BLaER1 treated with 17β-estradiol and CSF1 and Interleukin-3, amounts not matched to agents 10 nM and 100 nM (cell line): ENCODE data around the gene COX7A2L.

Source experiments
- H3K27ac ChIP-seq, 11 experiments: shearing (Covaris generic); formaldehyde crosslinking; 2 replicates each; pipeline ENCODE4 v1.8.1; 2022
- H3K27me3 ChIP-seq, 11 experiments: shearing (Covaris generic); formaldehyde crosslinking; 2 replicates each; pipeline ENCODE4 v1.8.1; 2022
- H3K36me3 ChIP-seq, 11 experiments: shearing (Covaris generic); formaldehyde crosslinking; 2 replicates each; pipeline ENCODE4 v1.8.1; 2022
- H3K4me1 ChIP-seq, 10 experiments: shearing (Covaris generic); formaldehyde crosslinking; 2 replicates each; pipeline ENCODE4 v1.8.1; 2022
- H3K4me2 ChIP-seq, 11 experiments: shearing (Covaris generic); formaldehyde crosslinking; 2 replicates each; pipeline ENCODE4 v1.8.1; 2022
- H3K4me3 ChIP-seq, 10 experiments: shearing (Covaris generic); formaldehyde crosslinking; 2 replicates each; pipeline ENCODE4 v1.8.1; 2022
- H3K9ac ChIP-seq, 11 experiments: shearing (Covaris generic); formaldehyde crosslinking; 2 replicates each; pipeline ENCODE4 v1.8.1; 2022
- H3K9me3 ChIP-seq, 11 experiments: shearing (Covaris generic); formaldehyde crosslinking; replicated peaks in 1 of 11; 2 replicates each; pipeline ENCODE4 v1.8.1; 2022
- H4K20me1 ChIP-seq, 11 experiments: shearing (Covaris generic); formaldehyde crosslinking; 2 replicates each; pipeline ENCODE4 v1.8.1; 2022
- Cebpa-rat ChIP-seq, 11 experiments: shearing (Covaris generic); IDR thresholded peaks; 2 replicates each; pipeline ENCODE4 v1.8.1; 2022

COX7A2L gene

DNA sequence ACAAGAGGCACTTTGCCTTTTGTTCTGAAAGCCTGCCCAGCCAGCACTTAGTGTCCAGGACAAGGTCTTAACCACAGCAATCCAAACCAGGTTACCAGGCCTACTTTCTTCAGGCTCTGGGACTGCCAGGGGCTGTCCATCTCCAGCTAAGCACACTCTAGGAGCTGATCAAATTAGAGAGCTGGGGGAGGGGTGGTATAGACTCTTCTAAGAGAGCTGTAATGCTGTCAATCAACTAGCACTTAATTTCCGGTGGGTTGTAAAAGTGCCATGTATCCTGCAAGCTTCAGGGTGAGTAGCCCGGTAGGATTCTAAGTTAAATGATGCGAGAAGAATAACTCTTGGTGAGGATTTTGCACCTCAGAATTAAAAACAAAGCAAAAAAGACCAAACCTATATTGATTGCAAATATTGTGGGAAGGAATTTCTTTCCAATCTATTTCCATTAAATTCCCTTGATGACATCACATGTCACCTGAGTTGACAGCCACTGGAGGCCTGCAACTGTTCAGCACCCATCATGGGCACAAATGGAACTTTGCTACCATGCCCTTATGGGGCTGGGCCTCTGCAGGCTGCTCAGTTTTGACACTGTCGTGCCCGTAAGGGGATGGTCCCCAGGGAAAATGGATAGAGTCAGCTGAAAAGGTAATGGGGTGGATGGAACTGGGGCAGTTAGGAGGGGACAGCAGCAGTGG is 8.7 kb upstream of the COX7A2L start:
- TF ChIP-seq Cebpa-rat (IDR thresholded peaks at IDR 0.05) = no peak
- peaks cover 0 to 9% (median 0%) of the 10 kb centered on the region in 10 experiments; a peak in 1 of 20 replicates for H3K4me1 ChIP-seq
- no peaks in the 10 kb centered on the region for H3K9me3 ChIP-seq
- H3K27me3 ChIP-seq = no peaks in the 10 kb centered on the region
- no peaks in the 10 kb centered on the region for H3K36me3 ChIP-seq
- H3K9ac ChIP-seq = no peak overlapping the region
- H3K4me3 ChIP-seq = no peak overlapping the region
- no peaks in the 10 kb centered on the region for H4K20me1 ChIP-seq
- H3K27ac ChIP-seq = no peak overlapping the region
- H3K4me2 ChIP-seq = no peak overlapping the region

DNA sequence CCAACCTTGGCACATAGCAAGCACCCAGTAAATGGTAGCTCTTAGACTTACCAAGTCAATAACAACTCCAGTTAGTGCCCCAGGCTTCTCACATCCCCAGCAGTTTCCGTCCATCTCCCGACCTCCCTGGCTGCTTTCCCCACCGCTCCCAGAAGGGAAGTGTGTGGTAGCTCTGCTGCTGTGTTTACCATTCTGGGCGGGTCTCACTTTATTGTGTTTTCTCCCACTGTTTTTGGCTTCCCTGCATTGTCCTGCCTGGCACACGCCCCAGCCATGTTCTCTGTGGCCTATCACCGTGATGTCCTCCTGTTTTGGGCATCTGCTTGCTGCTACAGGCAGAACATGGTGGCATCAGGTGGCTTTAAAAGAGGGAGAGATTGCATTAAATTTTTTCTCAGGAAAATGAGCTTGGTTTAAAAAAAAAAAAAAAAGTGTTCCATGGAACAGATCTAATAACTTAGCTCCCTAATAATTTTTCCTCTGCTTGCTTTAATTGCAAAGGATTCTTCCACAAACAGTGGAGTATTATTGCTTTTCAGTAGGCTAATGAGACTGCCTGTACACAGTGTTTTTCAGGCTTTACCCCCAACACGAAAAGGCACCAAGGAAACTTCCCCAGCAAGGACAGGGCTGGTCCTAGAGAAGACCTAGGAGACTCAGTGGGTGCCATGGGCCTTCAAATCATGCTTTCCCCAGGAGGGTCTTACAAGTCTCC is 8.0 kb upstream of the COX7A2L start:
- Histone ChIP-seq H3K4me1 (peaks cover 0 to 9% (median 0%) of the 10 kb centered on the region in 10 experiments; a peak in 1 of 20 replicates), H3K27ac (no peak overlapping the region), H3K4me3 (no peak overlapping the region), H3K27me3 (no peaks in the 10 kb centered on the region), H4K20me1 (no peaks in the 10 kb centered on the region), H3K4me2 (no peak overlapping the region), H3K9ac (no peak overlapping the region), H3K36me3 (no peaks in the 10 kb centered on the region), H3K9me3 (no peaks in the 10 kb centered on the region)
- TF ChIP-seq Cebpa-rat (IDR thresholded peaks at IDR 0.05) = no peak

DNA sequence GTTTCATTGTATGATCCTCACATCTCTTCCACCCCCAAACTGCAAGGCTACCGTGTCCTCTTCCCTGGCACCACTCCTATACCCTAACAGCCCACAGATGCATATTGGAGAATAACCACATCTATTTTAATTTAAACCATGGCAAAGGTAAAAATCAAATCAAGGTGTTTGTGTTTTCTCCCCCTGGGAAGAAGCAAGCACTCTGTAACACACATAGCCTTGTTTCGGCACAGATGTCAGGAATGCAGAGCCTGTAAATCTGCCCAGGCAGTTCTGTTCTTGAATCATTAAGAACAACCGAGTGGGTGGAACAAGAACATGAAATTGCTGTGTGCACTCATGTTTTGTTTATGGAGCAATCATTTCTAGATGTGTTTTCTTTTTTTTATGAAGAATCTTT is 6.8 kb upstream of the COX7A2L start:
- Histone ChIP-seq H3K36me3 (no peaks in the 10 kb centered on the region), H3K27ac (no peak overlapping the region), H3K4me1 (peaks cover 0 to 9% (median 0%) of the 10 kb centered on the region in 10 experiments; a peak in 3 of 20 replicates), H3K4me3 (no peak overlapping the region), H3K27me3 (no peaks in the 10 kb centered on the region), H3K9me3 (no peaks in the 10 kb centered on the region), H4K20me1 (no peaks in the 10 kb centered on the region), H3K4me2 (no peak overlapping the region), H3K9ac (no peak overlapping the region)
- TF ChIP-seq Cebpa-rat (IDR thresholded peaks at IDR 0.05) = no peak

DNA sequence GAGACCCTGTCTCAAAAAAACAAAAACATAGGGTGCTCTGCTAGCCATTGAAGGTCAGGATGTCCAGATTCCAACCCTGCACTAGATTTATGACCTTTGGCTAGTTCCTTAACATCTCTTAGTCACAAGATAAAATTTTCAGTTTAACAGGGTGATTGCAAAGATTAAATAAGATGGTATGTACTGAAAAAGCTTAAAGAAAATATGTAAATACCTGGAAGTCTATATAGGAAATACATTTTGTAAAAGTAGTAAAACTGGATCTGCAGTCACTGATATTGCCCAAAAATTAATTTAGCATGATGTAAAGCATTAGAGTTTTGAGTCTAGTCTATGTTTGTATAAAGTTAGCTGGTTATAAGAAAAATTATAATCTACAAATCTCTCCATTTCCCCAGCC is 5.4 kb upstream of the COX7A2L start:
- no peak overlapping the region for H3K9ac ChIP-seq
- no peak overlapping the region for H3K4me3 ChIP-seq
- no peak overlapping the region; a peak in 1 of 22 replicates for H3K4me2 ChIP-seq
- no peaks in the 10 kb centered on the region for H3K9me3 ChIP-seq
- no peaks in the 10 kb centered on the region for H3K36me3 ChIP-seq
- no peak for TF ChIP-seq Cebpa-rat (IDR thresholded peaks at IDR 0.05)
- H3K27ac ChIP-seq = no peak overlapping the region
- H3K27me3 ChIP-seq = no peaks in the 10 kb centered on the region
- H4K20me1 ChIP-seq = no peaks in the 10 kb centered on the region
- H3K4me1 ChIP-seq = peaks cover 7 to 15% (median 10%) of the 10 kb centered on the region in 10 experiments; a peak in 18 of 20 replicates

DNA sequence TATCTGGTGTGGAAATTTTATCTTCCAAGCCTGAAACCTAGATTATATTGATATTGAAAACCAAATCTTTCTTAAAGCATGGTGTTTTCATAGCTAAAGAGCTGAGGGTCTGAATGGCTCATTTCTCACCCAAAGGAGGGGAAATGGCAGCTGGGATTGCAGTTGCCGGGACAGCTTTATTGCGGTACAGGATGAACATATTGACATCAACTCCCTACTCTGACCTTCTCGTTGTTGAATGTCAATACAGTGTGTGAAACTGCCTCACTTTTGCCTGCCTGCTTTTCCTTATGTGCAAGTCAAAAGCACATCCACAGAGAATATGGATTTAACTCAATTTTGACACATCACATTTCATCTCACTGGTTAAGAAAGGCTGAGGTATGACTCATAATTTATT is 3.6 kb upstream of the COX7A2L start:
- Histone ChIP-seq H3K36me3 (no peaks in the 10 kb centered on the region), H3K27me3 (no peaks in the 10 kb centered on the region), H3K9ac (no peak overlapping the region), H3K4me3 (no peak overlapping the region), H3K4me2 (no peak overlapping the region), H3K9me3 (no peaks in the 10 kb centered on the region), H4K20me1 (peaks cover 0 to 5% (median 0%) of the 10 kb centered on the region in 11 experiments; a peak in 3 of 22 replicates), H3K4me1 (peaks cover 7 to 19% (median 12%) of the 10 kb centered on the region in 10 experiments; a peak in 18 of 20 replicates), H3K27ac (no peak overlapping the region)
- no peak for TF ChIP-seq Cebpa-rat (IDR thresholded peaks at IDR 0.05)

DNA sequence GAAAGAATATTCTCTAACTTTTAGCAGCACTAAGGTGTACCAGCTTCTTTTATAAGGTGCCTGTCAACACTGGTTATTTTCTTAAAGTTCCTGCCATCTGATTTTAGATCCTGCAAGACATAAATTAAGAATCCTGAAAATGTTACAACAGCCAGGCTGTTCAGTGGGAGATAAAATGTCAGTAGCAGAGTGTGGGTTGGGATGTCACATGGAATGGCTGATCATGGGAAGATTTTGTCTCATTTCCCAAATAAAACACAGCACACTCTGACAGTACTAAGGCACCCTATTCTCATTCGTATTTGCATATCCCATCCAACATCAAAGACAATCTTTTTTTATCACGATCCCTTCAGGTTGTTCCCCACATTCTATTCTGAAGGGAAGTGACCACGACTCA is 2.4 kb upstream of the COX7A2L start:
- Histone ChIP-seq H4K20me1 (peaks cover 0 to 16% (median 7%) of the 10 kb centered on the region in 11 experiments; a peak in 8 of 22 replicates), H3K4me1 (peaks cover 18 to 31% (median 24%) of the 10 kb centered on the region in 10 experiments), H3K27me3 (no peaks in the 10 kb centered on the region), H3K4me3 (no peak overlapping the region), H3K36me3 (peaks cover 0 to 1% (median 0%) of the 10 kb centered on the region in 11 experiments; a peak in 1 of 22 replicates), H3K9ac (no peak overlapping the region), H3K9me3 (no peaks in the 10 kb centered on the region), H3K4me2 (no peak overlapping the region), H3K27ac (no peak overlapping the region)
- no peak for TF ChIP-seq Cebpa-rat (IDR thresholded peaks at IDR 0.05)

DNA sequence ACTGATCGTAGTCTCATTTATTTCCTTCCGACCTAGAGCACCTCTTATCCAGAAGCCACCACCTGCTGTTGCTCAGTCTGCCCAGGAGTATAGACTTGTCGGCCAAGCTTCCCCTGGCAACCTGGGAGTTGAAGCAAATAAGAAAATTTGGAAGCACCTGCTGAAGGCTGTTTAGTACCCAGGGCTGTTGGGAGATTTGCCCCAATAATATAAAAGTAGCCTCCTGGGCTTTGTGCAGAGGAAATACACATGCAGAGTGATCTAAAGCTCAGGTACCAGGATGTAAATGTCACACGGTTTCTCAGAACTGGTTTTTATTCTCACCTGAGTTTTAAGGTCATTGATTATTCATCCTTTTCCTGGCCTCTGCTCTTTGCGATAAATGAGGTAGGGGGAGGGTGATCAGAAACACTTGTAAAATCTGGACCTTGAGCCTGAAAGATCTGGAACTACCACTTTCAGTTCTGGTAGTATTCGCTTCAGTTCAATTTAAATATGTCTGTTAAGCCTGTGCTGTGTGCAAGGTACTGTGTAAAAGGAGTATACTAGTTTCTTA is 789 bp upstream of the COX7A2L start:
- Histone ChIP-seq H3K27me3 (no peaks in the 10 kb centered on the region), H3K4me3 (peak overlapping the region; percentile 48 to 98 (median 94); a peak in 18 of 20 replicates), H3K4me2 (peak overlapping the region; percentile 80 to 95 (median 88)), H3K27ac (peak overlapping the region in 6 of 11 experiments; percentile 94 to 99 (median 96); a peak in 8 of 22 replicates), H3K9me3 (no peaks in the 10 kb centered on the region), H4K20me1 (peaks cover 11 to 32% (median 22%) of the 10 kb centered on the region in 11 experiments; a peak in 16 of 22 replicates), H3K4me1 (peaks cover 27 to 39% (median 32%) of the 10 kb centered on the region in 10 experiments), H3K36me3 (peaks cover 0 to 17% (median 1%) of the 10 kb centered on the region in 11 experiments; a peak in 6 of 22 replicates), H3K9ac (peak overlapping the region; percentile 61 to 98 (median 96); a peak in 21 of 22 replicates)
- TF ChIP-seq Cebpa-rat (IDR thresholded peaks at IDR 0.05) = no peak

DNA sequence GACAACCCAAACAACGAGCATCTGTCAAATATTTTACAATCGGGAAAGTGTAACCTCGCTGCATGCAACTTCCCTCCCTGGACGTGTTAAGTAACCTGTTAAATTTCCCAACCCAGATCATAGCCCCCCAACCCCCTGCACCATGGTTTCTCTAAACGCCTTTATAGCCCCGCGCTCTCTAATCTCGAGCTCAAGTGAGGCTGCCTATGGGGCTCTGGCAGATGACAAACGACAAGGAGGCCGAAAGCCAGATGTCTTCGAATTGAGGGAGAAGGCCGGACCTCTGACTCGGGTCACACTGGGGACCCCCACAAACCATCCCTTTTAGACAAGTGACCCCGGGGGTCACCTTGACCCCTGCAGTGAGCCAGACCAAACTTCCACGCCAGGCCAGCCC is 526 bp downstream of the COX7A2L start:
- H3K27me3 ChIP-seq = no peaks in the 10 kb centered on the region
- H4K20me1 ChIP-seq = peaks cover 24 to 45% (median 31%) of the 10 kb centered on the region in 11 experiments; a peak in 18 of 22 replicates
- H3K9me3 ChIP-seq = no peaks in the 10 kb centered on the region
- peaks cover 27 to 39% (median 32%) of the 10 kb centered on the region in 10 experiments for H3K4me1 ChIP-seq
- H3K4me3 ChIP-seq = peak overlapping the region; percentile 86 to 98 (median 94)
- no peak for TF ChIP-seq Cebpa-rat (IDR thresholded peaks at IDR 0.05)
- peak overlapping the region; percentile 83 to 97 (median 91) for H3K4me2 ChIP-seq
- H3K27ac ChIP-seq = peak overlapping the region; percentile 94 to 99 (median 96)
- H3K9ac ChIP-seq = peak overlapping the region; percentile 90 to 98 (median 96)
- peaks cover 8 to 30% (median 12%) of the 10 kb centered on the region in 11 experiments; a peak in 17 of 22 replicates for H3K36me3 ChIP-seq
